Mesenchymal stem cell (in vitro differentiated cells and primary cell): ENCODE data around the gene PDYN.
A peak's percentile ranks its signal among the peaks of the same experiment; 100 is the strongest.

Experiments
- DNase-seq: peaks from one replicate; pipeline ENCODE4 v3.0.0-alpha.2; 2013
- H2AFZ ChIP-seq: one replicate; pipeline ENCODE4 v1.6.1; 2013; ENCODE audit warnings: low read depth, mild to moderate bottlenecking, control low read depth, inconsistent platforms, low read length, moderate library complexity
- H2AK5ac ChIP-seq: 2 replicates; pipeline ENCODE4 v1.6.1; 2013; ENCODE audit warnings: low read length, moderate library complexity, mild to moderate bottlenecking, inconsistent platforms; ENCODE audit not compliant: severe bottlenecking
- H2BK120ac ChIP-seq: one replicate; pipeline ENCODE4 v1.6.1; 2013; ENCODE audit warnings: low read depth, mild to moderate bottlenecking, inconsistent platforms, low read length, moderate library complexity
- H2BK12ac ChIP-seq, 2 experiments: one replicate each; pipeline ENCODE4 v1.6.1; 2013; ENCODE audit warnings: inconsistent platforms in 2 of 2, low read length in 2 of 2, mild to moderate bottlenecking in 2 of 2, moderate library complexity in 2 of 2, control low read depth in 1 of 2
- H2BK15ac ChIP-seq: one replicate; pipeline ENCODE4 v1.6.1; 2013; ENCODE audit warnings: mild to moderate bottlenecking, low read depth, inconsistent platforms; ENCODE audit not compliant: poor library complexity, severe bottlenecking
- H2BK5ac ChIP-seq: 2 replicates; pipeline ENCODE4 v1.6.1; 2013; ENCODE audit warnings: low read depth, mild to moderate bottlenecking, low read length, control low read depth, inconsistent platforms; ENCODE audit not compliant: poor library complexity, severe bottlenecking
- H3K14ac ChIP-seq, 2 experiments: one replicate each; pipeline ENCODE4 v1.6.1; 2013; ENCODE audit warnings: inconsistent platforms in 2 of 2, low read length in 2 of 2, control low read depth in 1 of 2, mild to moderate bottlenecking in 1 of 2, moderate library complexity in 1 of 2
- H3K18ac ChIP-seq, 2 experiments: one replicate each; pipeline ENCODE4 v1.6.1; 2013; ENCODE audit warnings: inconsistent platforms in 2 of 2, low read length in 2 of 2, control low read depth in 1 of 2, low read depth in 1 of 2, mild to moderate bottlenecking in 1 of 2
- H3K23ac ChIP-seq, 2 experiments: one replicate each; pipeline ENCODE4 v1.6.1; 2013; ENCODE audit warnings: inconsistent platforms in 2 of 2, low read length in 2 of 2, mild to moderate bottlenecking in 2 of 2, moderate library complexity in 2 of 2, control low read depth in 1 of 2
- H3K27ac ChIP-seq: 2 replicates; pipeline ENCODE4 v1.5.1; 2013; ENCODE audit warnings: mild to moderate bottlenecking, moderate library complexity, low read length, control low read depth, inconsistent platforms; ENCODE audit not compliant: poor library complexity, severe bottlenecking
- H3K27me3 ChIP-seq, 2 experiments: 2 replicates each; pipeline versions ENCODE4 v1.6.1 to v1.7.0; 2013; ENCODE audit warnings: low read length in 2 of 2, mild to moderate bottlenecking in 2 of 2, moderate library complexity in 2 of 2, control low read depth in 1 of 2, inconsistent platforms in 1 of 2; ENCODE audit not compliant: control insufficient read depth in 1 of 2, insufficient read depth in 1 of 2
- H3K36me3 ChIP-seq, 2 experiments: 2 replicates each; pipeline versions ENCODE4 v1.6.1 to v1.7.0; 2013; ENCODE audit warnings: low read length in 2 of 2, control low read depth in 1 of 2, inconsistent platforms in 1 of 2, low read depth in 1 of 2, mild to moderate bottlenecking in 1 of 2; ENCODE audit not compliant: insufficient read depth in 2 of 2, control insufficient read depth in 1 of 2
- H3K4ac ChIP-seq, 2 experiments: one replicate each; pipeline ENCODE4 v1.6.1; 2013; ENCODE audit warnings: inconsistent platforms in 2 of 2, low read length in 2 of 2, mild to moderate bottlenecking in 2 of 2, moderate library complexity in 2 of 2, control low read depth in 1 of 2, low read depth in 1 of 2
- H3K4me1 ChIP-seq: 2 replicates; pipeline ENCODE4 v1.6.1; 2013; ENCODE audit warnings: low read depth, low read length, control low read depth; ENCODE audit not compliant: control insufficient read depth, insufficient read depth
- H3K4me2 ChIP-seq: 2 replicates; pipeline ENCODE4 v1.6.1; 2013; ENCODE audit warnings: low read length, mild to moderate bottlenecking, inconsistent platforms; ENCODE audit not compliant: poor library complexity, severe bottlenecking
- H3K4me3 ChIP-seq, 2 experiments: 2 replicates each; pipeline versions ENCODE4 v1.5.1 to v1.7.0; 2013; ENCODE audit warnings: low read length in 2 of 2, mild to moderate bottlenecking in 2 of 2, control low read depth in 1 of 2, low read depth in 1 of 2; ENCODE audit not compliant: insufficient read depth in 1 of 2
- H3K79me1 ChIP-seq: replicated peaks from 2 replicates; pipeline ENCODE4 v1.6.1; 2013; ENCODE audit warnings: mild to moderate bottlenecking, control low read depth, low read length, inconsistent platforms; ENCODE audit not compliant: poor library complexity, severe bottlenecking
- H3K9ac ChIP-seq: 2 replicates; pipeline ENCODE4 v1.7.0; 2013; ENCODE audit warnings: mild to moderate bottlenecking, low read length, moderate library complexity
- H3K9me3 ChIP-seq: 2 replicates; pipeline ENCODE4 v1.7.0; 2013; ENCODE audit warnings: mild to moderate bottlenecking, low read length; ENCODE audit not compliant: control insufficient read depth
- H4K8ac ChIP-seq: one replicate; pipeline ENCODE4 v1.6.1; 2013; ENCODE audit warnings: inconsistent platforms, mild to moderate bottlenecking, low read length, moderate library complexity
- H4K91ac ChIP-seq: one replicate; pipeline ENCODE4 v1.6.1; 2013; ENCODE audit warnings: mild to moderate bottlenecking, low read length, inconsistent platforms
- WGBS: methylation state at CpG from one replicate; pipeline ENCODE4 v1.1.7; 2013; ENCODE audit warnings: mixed read lengths; 5-methylcytosine and 5-hydroxymethylcytosine counted together

Gene PDYN

DNA sequence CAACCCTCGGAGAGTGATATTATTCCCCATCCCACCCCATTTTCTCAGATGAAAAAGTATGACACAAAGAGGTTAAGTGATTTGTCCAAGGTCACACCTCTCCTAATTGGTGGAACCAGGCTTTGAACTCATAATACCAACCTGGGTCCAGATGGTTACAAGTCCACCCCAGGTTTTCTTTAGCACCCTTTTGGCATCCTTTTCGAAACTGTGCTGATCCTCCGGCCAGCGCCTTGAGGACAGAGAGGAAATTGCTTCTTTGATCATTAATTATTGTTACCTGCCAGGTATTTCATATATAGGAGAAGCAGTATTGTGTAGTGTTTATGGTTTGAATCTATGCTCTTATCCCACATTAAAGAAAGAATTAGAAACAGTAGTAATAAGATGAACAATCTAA is 29.3 kb upstream of the PDYN start:
- H3K4me1 ChIP-seq, result no peaks in the 10 kb centered on the region
- H3K27ac ChIP-seq, result no peak overlapping the region
- no peak overlapping the region for H2BK5ac ChIP-seq
- no peak overlapping the region for H4K91ac ChIP-seq
- no peak overlapping the region for H2BK120ac ChIP-seq
- no peak for DNase-seq
- H3K36me3 ChIP-seq, result no peaks in the 10 kb centered on the region
- no peak overlapping the region for H2BK12ac ChIP-seq
- no peak overlapping the region for H3K4me3 ChIP-seq
- H3K27me3 ChIP-seq, result peaks cover 23 to 58% of the 10 kb centered on the region in 2 experiments
- no peaks in the 10 kb centered on the region for H3K79me1 ChIP-seq
- H3K14ac ChIP-seq, result no peak overlapping the region
- WGBS, result 41% methylated on average over 4 of the region's 4 CpGs
- no peak overlapping the region for H4K8ac ChIP-seq
- no peak overlapping the region for H2AFZ ChIP-seq
- no peak overlapping the region for H3K23ac ChIP-seq
- H2BK15ac ChIP-seq, result no peak overlapping the region
- H3K9ac ChIP-seq, result no peak overlapping the region
- H3K4me2 ChIP-seq, result no peak overlapping the region
- no peak overlapping the region for H3K18ac ChIP-seq
- no peak overlapping the region for H2AK5ac ChIP-seq
- peaks cover 10% of the 10 kb centered on the region for H3K9me3 ChIP-seq
- H3K4ac ChIP-seq, result no peak overlapping the region

DNA sequence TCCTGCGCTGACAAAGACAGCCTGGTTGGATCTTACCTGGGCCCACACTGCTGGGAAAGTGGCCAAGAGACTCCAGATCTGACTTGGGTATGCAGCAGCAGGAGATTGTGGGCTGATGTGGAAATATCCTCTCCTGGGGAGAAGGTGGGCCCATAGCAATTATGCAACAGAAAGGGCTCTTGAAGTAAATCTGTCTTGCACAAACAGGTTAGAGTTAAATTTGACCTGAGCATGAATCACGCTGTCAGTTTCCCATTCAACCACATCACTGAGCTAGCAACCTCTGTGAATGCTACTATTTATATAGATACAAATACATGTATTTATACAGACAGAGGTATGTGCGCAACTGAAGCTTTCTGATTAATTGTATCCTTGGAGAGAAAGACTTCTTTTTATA is 28.3 kb upstream of the PDYN start:
- H3K18ac ChIP-seq, result no peak overlapping the region
- peaks cover 10% of the 10 kb centered on the region for H3K9me3 ChIP-seq
- H4K91ac ChIP-seq, result no peak overlapping the region
- no peak overlapping the region for H3K9ac ChIP-seq
- no peak overlapping the region for H3K23ac ChIP-seq
- H3K14ac ChIP-seq, result no peak overlapping the region
- H3K4me2 ChIP-seq, result no peak overlapping the region
- WGBS, result 68% methylated on average over 1 of the region's 3 CpGs
- H2BK120ac ChIP-seq, result no peak overlapping the region
- H2AK5ac ChIP-seq, result no peak overlapping the region
- no peak overlapping the region for H2BK15ac ChIP-seq
- H2BK5ac ChIP-seq, result no peak overlapping the region
- DNase-seq, result no peak
- no peak overlapping the region for H3K4ac ChIP-seq
- H3K36me3 ChIP-seq, result no peaks in the 10 kb centered on the region
- H3K4me3 ChIP-seq, result no peak overlapping the region
- no peaks in the 10 kb centered on the region for H3K79me1 ChIP-seq
- H2BK12ac ChIP-seq, result no peak overlapping the region
- no peaks in the 10 kb centered on the region for H3K4me1 ChIP-seq
- H2AFZ ChIP-seq, result no peak overlapping the region
- no peak overlapping the region for H4K8ac ChIP-seq
- H3K27ac ChIP-seq, result no peak overlapping the region
- peaks cover 23 to 63% of the 10 kb centered on the region in 2 experiments for H3K27me3 ChIP-seq

- Histone ChIP-seq H2BK5ac (no peak overlapping the region), H3K4me3 (no peak overlapping the region), H3K79me1 (no peaks in the 10 kb centered on the region), H2BK15ac (no peak overlapping the region), H2BK120ac (no peak overlapping the region), H3K4me2 (no peak overlapping the region), H2BK12ac (no peak overlapping the region), H4K8ac (no peak overlapping the region), H3K4ac (no peak overlapping the region), H4K91ac (no peak overlapping the region), H3K27me3 (peaks cover 24 to 44% of the 10 kb centered on the region in 2 experiments), H3K4me1 (no peaks in the 10 kb centered on the region), H2AK5ac (no peak overlapping the region), H3K27ac (no peak overlapping the region), H3K18ac (no peak overlapping the region), H3K9me3 (no peaks in the 10 kb centered on the region), H3K9ac (no peak overlapping the region), H3K36me3 (no peaks in the 10 kb centered on the region), H3K14ac (no peak overlapping the region), H3K23ac (no peak overlapping the region), H2AFZ (no peak overlapping the region)
- DNase-seq, result no peak
- 31% methylated on average over 3 of the region's 4 CpGs for WGBS
Observed at GRCh38 chr20:2010533-2010932, 16.7 kb upstream of the PDYN start.

GRCh38 chr20:2006452-2007361 is 12.8 kb upstream of the PDYN start:
- Histone ChIP-seq H3K4me3 (no peak overlapping the region), H3K18ac (no peak overlapping the region), H2BK5ac (no peak overlapping the region), H2AFZ (no peak overlapping the region), H2BK120ac (no peak overlapping the region), H4K91ac (no peak overlapping the region), H3K27ac (no peak overlapping the region), H2BK15ac (no peak overlapping the region), H3K9me3 (no peaks in the 10 kb centered on the region), H4K8ac (no peak overlapping the region), H3K14ac (no peak overlapping the region), H2BK12ac (no peak overlapping the region), H3K4me1 (no peaks in the 10 kb centered on the region), H3K4ac (no peak overlapping the region), H3K27me3 (peaks cover 32 to 75% of the 10 kb centered on the region in 2 experiments), H3K36me3 (no peaks in the 10 kb centered on the region), H3K23ac (no peak overlapping the region), H3K4me2 (no peak overlapping the region), H3K79me1 (no peaks in the 10 kb centered on the region), H2AK5ac (no peak overlapping the region), H3K9ac (no peak overlapping the region)
- DNase-seq, result peak; percentile 43
- WGBS, result 29% methylated on average over 20 of the region's 20 CpGs
